GM10248 (cell line): ENCODE measurements around the gene TAS2R39.

Experiments
- CTCF ChIA-PET: fragments of 300-600 bp; sonication (Branson Sonifier 250); formaldehyde crosslinking; extraction: SDS; loops from one replicate; lab custom pipeline; 2021; ENCODE audit warnings: antibody characterized with exemption; lab: Yijun Ruan, JAX
- POLR2A ChIA-PET: fragments of 350-650 bp; sonication (Branson Sonifier 250); formaldehyde crosslinking; extraction: SDS; loops from one replicate; lab custom pipeline; 2020; ENCODE audit warnings: antibody characterized with exemption; lab: Yijun Ruan, JAX
- DNase-seq: peaks from one replicate; pipeline ENCODE4 v3.0.0; 2012; ENCODE audit errors: extremely low spot score
- CTCF ChIP-seq: IDR thresholded peaks from 2 replicates; pipeline ENCODE4 v1.5.1; 2012; ENCODE audit warnings: mild to moderate bottlenecking, low read depth; ENCODE audit errors: extremely low read depth, missing control alignments, control extremely low read depth

Gene TAS2R39

GRCh38 chr7:143214789-143215679 lies 31.8 kb downstream of the TAS2R39 start:
- CTCF ChIA-PET = interaction anchor here (0.6 to 11.5 kb wide), 90 partner anchors 9 to 913 kb away, joined by 3 to 495 read pairs (median 4); partner anchors contain the start of genes CLCN1, EPHA1, GSTK1 and PIP
- peak; percentile 74 for DNase-seq
- POLR2A ChIA-PET = no interaction called here
- peak; percentile 100 for TF ChIP-seq CTCF

GRCh38 chr7:143216151-143216550 lies 32.9 kb downstream of the TAS2R39 start:
- no peak for TF ChIP-seq CTCF
- POLR2A ChIA-PET = no interaction called here
- DNase-seq = no peak
- CTCF ChIA-PET = interaction anchor here (0.8 to 11.5 kb wide), 35 partner anchors 8 to 912 kb away, joined by 3 to 495 read pairs (median 5); partner anchors contain the start of genes EPHA1, GSTK1 and PIP

- ChIA-PET POLR2A (no interaction called here), CTCF (interaction anchor here (0.8 to 11.5 kb wide), 9 partner anchors 8 to 613 kb away, joined by 3 to 495 read pairs (median 8); no protein-coding TSS in a partner anchor)
- TF ChIP-seq CTCF = no peak
- no peak for DNase-seq
Observed at GRCh38 chr7:143216686-143217085, 33.5 kb downstream of the TAS2R39 start.

GRCh38 chr7:143217806-143218205 lies 34.6 kb downstream of the TAS2R39 start:
- ChIA-PET CTCF (interaction anchor here (1.1 to 11.5 kb wide), 4 partner anchors 14 to 210 kb away, joined by 3 to 495 read pairs (median 4); no protein-coding TSS in a partner anchor), POLR2A (no interaction called here)
- TF ChIP-seq CTCF = no peak
- no peak for DNase-seq

GRCh38 chr7:143221286-143221685 lies 38.1 kb downstream of the TAS2R39 start:
- ChIA-PET CTCF (interaction anchor here (0.7 to 11.5 kb wide), 7 partner anchors 16 to 687 kb away, joined by 3 to 495 read pairs (median 3); no protein-coding TSS in a partner anchor), POLR2A (no interaction called here)

More at GRCh38 chr7:143221286-143221685, 38.1 kb downstream of the TAS2R39 start:
- TF ChIP-seq CTCF = no peak
- DNase-seq = no peak
